Activated naive CD4-positive, alpha-beta T cell treated with anti-CD3 and anti-CD28 coated beads, Interleukin-2, amount 50 U/mL, for 24 hours (primary cell): ENCODE results near the gene ASPDH.

ENCODE experiments used
- H3K27ac Mint-ChIP-seq: one replicate; pipeline ENCODE4 v1.8.0; 2021; ENCODE audit warnings: mild to moderate bottlenecking, mixed read lengths
- H3K27me3 Mint-ChIP-seq: one replicate; pipeline ENCODE4 v1.8.0; 2021; ENCODE audit warnings: mixed read lengths
- H3K36me3 Mint-ChIP-seq: one replicate; pipeline ENCODE4 v1.8.0; 2021; ENCODE audit warnings: mixed read lengths
- H3K4me1 Mint-ChIP-seq: one replicate; pipeline ENCODE4 v1.8.0; 2021; ENCODE audit warnings: mixed read lengths
- H3K4me3 Mint-ChIP-seq: one replicate; pipeline ENCODE4 v1.8.0; 2021; ENCODE audit warnings: mild to moderate bottlenecking, mixed read lengths
- H3K9me3 Mint-ChIP-seq: one replicate; pipeline ENCODE4 v1.8.0; 2021; ENCODE audit warnings: mixed read lengths

ASPDH gene

GRCh38 chr19:50513746-50514345, at the start of gene ASPDH:
TSS of gene ASPDH (minus strand) at chr19:50513913. CDS start at chr19:50513823, 90 bp downstream.
- Mint-ChIP-seq H3K9me3 (no peaks in the 10 kb centered on the region), H3K27me3 (no peaks in the 10 kb centered on the region), H3K4me3 (peak within 1 kb of the TSS; percentile 8), H3K27ac (no peak within 1 kb of the TSS), H3K36me3 (peaks cover under 1% of the 10 kb centered on the region), H3K4me1 (peaks cover 13% of the 10 kb centered on the region)

- Mint-ChIP-seq H3K27ac (no peak overlapping the region), H3K4me3 (no peak overlapping the region), H3K4me1 (peaks cover 17% of the 10 kb centered on the region), H3K27me3 (peaks cover 36% of the 10 kb centered on the region), H3K9me3 (no peaks in the 10 kb centered on the region), H3K36me3 (no peaks in the 10 kb centered on the region)
These were observed 49.3 kb upstream of the ASPDH start for GRCh38 chr19:50562996-50563395.

DNA sequence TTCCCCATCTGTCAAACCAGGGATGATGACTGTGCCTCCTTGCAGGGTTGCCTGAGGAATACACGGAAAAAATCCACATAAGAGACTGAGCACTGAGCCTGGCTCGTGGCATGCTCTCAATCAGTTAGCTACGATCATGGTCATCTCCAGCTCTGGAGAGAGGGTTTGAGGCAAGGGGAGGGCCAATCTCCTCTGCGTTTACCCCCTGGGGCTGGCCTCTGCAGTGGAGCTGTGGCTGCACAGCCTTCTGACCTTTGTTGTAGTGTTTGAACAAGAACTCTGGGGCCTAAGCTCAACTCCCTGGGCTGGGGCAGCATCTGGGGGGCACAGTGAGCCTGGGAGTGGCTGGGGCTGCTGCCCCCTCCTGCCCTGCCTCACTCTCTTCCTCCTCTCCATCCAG, 48.6 kb upstream of the ASPDH start:
- no peak overlapping the region for H3K27ac Mint-ChIP-seq
- no peaks in the 10 kb centered on the region for H3K9me3 Mint-ChIP-seq
- H3K4me3 Mint-ChIP-seq: no peak overlapping the region
- H3K27me3 Mint-ChIP-seq: peaks cover 39% of the 10 kb centered on the region
- peaks cover 17% of the 10 kb centered on the region for H3K4me1 Mint-ChIP-seq
- H3K36me3 Mint-ChIP-seq: no peaks in the 10 kb centered on the region

DNA sequence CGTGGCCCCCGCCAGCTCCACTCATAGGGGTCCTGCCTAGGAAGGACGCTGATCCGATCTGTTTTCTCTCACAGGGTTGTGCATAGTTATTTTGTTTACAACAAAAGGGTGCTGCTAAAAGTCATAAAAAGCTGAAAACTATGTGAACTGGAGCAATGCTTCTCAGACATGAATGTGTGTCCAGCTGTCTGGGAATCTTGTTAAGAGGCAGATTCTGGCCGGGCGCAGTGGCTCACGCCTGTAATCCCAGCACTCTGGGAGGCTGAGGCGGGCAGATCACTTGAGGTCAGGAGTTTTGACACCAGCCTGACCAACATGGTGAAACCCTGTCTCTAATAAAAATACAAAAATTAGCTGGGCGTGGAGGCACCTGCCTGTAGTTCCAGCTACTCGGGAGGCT, 45.9 kb upstream of the ASPDH start:
- Mint-ChIP-seq H3K27me3 (peaks cover 37% of the 10 kb centered on the region), H3K4me1 (peaks cover 9% of the 10 kb centered on the region), H3K27ac (no peak overlapping the region), H3K9me3 (no peaks in the 10 kb centered on the region), H3K36me3 (no peaks in the 10 kb centered on the region), H3K4me3 (no peak overlapping the region)

GRCh38 chr19:50558449-50558848, 44.7 kb upstream of the ASPDH start:
- no peak overlapping the region for H3K27ac Mint-ChIP-seq
- H3K4me3 Mint-ChIP-seq: no peak overlapping the region
- H3K4me1 Mint-ChIP-seq: peaks cover 9% of the 10 kb centered on the region
- peaks cover 34% of the 10 kb centered on the region for H3K27me3 Mint-ChIP-seq
- no peaks in the 10 kb centered on the region for H3K9me3 Mint-ChIP-seq
- H3K36me3 Mint-ChIP-seq: no peaks in the 10 kb centered on the region

- Mint-ChIP-seq H3K36me3 (no peaks in the 10 kb centered on the region), H3K4me1 (peaks cover 9% of the 10 kb centered on the region), H3K9me3 (no peaks in the 10 kb centered on the region), H3K27me3 (peaks cover 36% of the 10 kb centered on the region), H3K4me3 (no peak overlapping the region), H3K27ac (no peak overlapping the region)
These were observed 44.3 kb upstream of the ASPDH start for GRCh38 chr19:50558039-50558438.

DNA sequence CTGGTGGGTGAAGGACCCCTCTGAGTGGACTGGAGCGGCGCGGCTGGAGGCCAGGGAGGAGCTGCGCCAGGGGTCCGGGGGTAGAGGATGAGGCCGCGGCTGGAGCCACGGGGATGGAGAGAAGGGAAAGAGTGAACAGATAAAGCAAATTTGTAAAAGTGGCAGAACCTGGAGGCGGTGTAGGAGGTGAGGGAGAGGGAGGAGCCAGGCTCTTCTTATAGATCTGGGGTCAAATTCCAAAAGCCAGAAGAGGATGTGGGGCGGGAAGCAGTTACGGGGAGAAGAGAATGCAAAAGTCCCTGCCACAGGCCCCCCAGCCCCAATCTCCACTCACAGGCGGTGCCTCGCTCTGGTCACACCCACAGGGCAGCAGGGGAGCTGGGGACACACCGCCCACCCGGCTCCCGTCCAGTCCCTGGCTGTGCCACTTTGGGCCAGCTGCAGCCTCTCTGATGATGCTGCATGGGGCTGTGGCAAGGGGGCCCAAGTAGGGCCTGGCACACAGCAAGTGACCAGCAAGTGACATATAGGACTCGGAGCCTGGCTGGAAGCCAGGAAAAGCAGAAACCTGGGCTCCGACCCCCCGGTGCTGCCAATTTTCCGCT, 43.4 kb upstream of the ASPDH start:
- Mint-ChIP-seq H3K27me3 (peaks cover 40% of the 10 kb centered on the region), H3K4me1 (peaks cover 15% of the 10 kb centered on the region), H3K4me3 (no peak overlapping the region), H3K36me3 (no peaks in the 10 kb centered on the region), H3K9me3 (no peaks in the 10 kb centered on the region), H3K27ac (no peak overlapping the region)

DNA sequence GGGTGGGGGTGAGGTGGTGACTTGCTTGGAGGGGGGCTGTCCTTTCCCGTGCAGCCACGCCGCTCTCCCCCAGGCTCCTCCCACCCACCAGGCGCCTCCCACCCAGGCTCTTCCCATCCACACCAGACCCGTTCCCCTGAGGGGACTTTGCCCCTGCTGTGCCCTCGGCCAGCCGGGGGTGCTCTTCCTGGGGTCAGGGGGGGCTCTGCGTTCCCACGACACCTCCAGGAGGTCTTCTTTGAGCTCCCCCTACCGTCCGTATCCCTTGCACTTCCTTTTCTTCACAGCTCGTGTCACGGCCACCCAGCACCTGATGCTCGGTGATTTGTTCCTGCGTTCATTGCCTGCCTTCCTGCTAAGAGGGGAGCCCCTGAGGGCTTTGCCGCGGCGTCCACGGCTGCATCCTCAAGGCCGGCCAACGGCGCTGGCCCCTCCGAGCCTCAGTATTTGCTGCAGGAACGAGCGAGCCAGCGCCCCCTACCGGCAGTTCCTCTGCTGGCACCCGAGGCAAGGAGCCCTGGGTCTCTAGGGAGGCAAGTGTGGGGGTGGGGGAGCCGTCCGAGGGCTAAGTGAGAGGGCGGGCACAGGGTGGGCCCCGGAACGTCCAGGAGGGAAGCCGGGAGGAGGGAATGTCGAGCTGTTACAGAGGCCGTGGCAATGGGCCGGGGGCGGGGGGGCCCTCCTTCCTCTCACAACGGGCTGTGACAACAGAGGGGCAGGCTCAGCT, 42.7 kb upstream of the ASPDH start:
- H3K4me1 Mint-ChIP-seq: peaks cover 18% of the 10 kb centered on the region
- no peaks in the 10 kb centered on the region for H3K36me3 Mint-ChIP-seq
- no peaks in the 10 kb centered on the region for H3K9me3 Mint-ChIP-seq
- H3K27me3 Mint-ChIP-seq: peaks cover 43% of the 10 kb centered on the region
- no peak overlapping the region for H3K27ac Mint-ChIP-seq
- H3K4me3 Mint-ChIP-seq: peak overlapping the region; percentile 93

DNA sequence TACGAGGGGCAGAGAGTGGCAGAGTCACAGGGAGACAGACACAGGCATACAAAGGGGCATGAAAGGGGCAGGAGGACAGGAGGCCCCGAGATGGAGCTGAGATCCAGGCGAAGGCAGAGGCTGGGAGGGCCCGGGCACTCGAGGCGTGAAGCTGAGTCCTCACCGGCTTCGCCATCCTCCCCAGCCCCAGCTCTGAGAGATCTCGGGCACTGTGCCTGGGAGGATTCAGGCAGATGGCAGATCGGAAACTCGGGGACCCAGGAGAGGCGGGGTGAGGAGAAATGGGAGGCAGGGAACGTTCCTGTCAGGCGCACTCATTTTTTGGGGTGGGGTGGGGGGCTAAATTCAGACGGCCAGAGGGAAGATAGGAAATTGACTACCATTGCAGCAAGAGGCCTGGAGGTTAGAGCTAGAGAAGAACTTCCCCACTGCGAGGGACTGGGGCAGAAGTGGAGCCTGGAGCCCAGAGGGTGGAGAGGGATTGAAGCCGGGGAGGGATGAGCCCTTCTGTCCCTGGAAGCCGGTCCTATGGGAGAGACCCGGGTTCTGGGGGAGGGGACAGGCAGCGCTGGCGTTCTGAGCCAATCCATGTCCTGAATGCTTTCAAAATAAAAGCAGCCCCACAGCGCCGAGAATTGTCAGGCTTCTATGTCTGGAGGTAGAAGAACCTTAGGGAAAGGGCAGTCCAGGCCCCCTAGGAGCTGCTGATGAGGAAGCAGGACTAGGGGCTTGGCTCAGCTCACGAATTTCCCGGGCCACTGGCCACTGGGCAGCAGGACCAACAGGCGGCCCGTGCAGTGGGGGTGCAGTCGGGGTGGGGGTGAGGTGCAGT, 42.0 kb upstream of the ASPDH start:
- H3K27ac Mint-ChIP-seq: no peak overlapping the region
- no peaks in the 10 kb centered on the region for H3K9me3 Mint-ChIP-seq
- peaks cover 20% of the 10 kb centered on the region for H3K4me1 Mint-ChIP-seq
- peak overlapping the region; percentile 93 for H3K4me3 Mint-ChIP-seq
- H3K27me3 Mint-ChIP-seq: peaks cover 43% of the 10 kb centered on the region
- no peaks in the 10 kb centered on the region for H3K36me3 Mint-ChIP-seq

GRCh38 chr19:50555033-50555432, 41.3 kb upstream of the ASPDH start:
- H3K4me3 Mint-ChIP-seq: peak overlapping the region; percentile 31
- no peaks in the 10 kb centered on the region for H3K9me3 Mint-ChIP-seq
- H3K27ac Mint-ChIP-seq: no peak overlapping the region
- peaks cover 48% of the 10 kb centered on the region for H3K27me3 Mint-ChIP-seq
- no peaks in the 10 kb centered on the region for H3K36me3 Mint-ChIP-seq
- H3K4me1 Mint-ChIP-seq: peaks cover 20% of the 10 kb centered on the region

DNA sequence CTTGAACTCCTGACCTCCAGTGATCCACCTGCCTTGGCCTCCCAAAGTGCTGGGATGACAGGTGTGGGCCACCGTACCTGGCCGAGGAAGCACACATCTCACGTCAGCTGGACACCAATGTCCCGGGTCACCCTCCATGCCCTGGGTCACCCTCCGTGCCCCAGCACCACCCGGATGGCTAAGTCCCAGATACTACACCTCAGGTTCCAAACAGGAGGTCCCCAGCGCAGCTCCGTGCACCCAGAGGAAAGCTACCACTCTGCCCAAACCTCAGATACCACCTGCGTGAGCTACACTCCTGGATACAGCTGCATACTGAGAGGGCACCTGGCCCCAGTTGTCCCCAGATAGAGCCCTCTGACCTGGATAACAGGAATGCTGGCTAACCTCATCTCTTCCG, 40.5 kb upstream of the ASPDH start:
- no peak overlapping the region for H3K4me3 Mint-ChIP-seq
- H3K27me3 Mint-ChIP-seq: peaks cover 48% of the 10 kb centered on the region
- no peak overlapping the region for H3K27ac Mint-ChIP-seq

DNA sequence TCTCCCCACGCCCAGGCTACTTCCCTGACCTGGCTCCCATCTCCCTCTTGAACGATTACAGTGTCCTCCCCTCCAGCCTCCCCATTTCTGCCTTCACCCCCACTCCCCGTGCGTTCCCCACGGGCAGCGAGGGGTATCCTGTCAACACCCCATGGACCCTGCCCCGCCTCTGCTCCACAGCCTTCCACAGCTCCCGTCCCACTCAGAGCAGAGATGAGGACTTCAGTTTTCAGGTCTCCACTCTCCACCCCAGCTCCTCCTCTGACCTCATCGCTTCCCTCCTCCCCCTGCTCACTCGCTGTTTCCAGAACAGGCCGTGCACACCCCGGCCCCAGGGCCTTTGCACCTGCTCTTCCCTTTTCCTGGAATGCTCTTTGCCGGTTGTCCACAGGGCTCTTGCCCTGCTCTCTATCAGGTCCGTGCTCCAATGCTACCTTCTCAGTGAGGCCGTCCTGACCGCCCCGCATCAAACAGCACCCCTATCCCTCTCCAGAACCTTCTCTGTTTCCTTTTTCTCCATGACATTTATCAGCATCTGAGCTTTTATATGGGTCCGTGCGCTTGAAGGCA, 39.5 kb upstream of the ASPDH start:
- Mint-ChIP-seq H3K27me3 (peaks cover 44% of the 10 kb centered on the region), H3K4me3 (no peak overlapping the region), H3K27ac (no peak overlapping the region), H3K9me3 (no peaks in the 10 kb centered on the region), H3K36me3 (no peaks in the 10 kb centered on the region), H3K4me1 (peaks cover 20% of the 10 kb centered on the region)

More for the DNA sequence above, 40.5 kb upstream of the ASPDH start:
- Mint-ChIP-seq H3K4me1 (peaks cover 20% of the 10 kb centered on the region), H3K36me3 (no peaks in the 10 kb centered on the region), H3K9me3 (no peaks in the 10 kb centered on the region)

DNA sequence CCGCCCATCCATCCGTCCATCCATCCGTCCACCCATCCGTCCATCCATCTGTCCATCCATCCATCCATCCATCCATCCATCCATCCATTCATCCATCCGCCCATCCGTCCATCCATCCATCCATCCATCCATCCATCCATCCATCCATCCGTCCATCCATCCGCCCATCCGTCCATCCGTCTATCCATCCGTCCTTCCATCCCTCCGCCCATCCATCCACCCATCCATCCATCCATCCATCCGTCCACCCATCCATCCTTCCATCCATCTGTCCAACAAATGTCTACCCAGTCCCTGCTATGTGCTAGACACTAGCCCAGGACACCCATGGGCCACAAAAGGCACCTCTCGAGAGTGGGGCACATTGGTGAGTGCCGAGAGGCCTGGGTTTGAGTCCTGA, 38.8 kb upstream of the ASPDH start:
- Mint-ChIP-seq H3K9me3 (no peaks in the 10 kb centered on the region), H3K4me1 (peaks cover 20% of the 10 kb centered on the region), H3K36me3 (no peaks in the 10 kb centered on the region), H3K27ac (peak overlapping the region; percentile 2), H3K27me3 (peaks cover 43% of the 10 kb centered on the region), H3K4me3 (no peak overlapping the region)

DNA sequence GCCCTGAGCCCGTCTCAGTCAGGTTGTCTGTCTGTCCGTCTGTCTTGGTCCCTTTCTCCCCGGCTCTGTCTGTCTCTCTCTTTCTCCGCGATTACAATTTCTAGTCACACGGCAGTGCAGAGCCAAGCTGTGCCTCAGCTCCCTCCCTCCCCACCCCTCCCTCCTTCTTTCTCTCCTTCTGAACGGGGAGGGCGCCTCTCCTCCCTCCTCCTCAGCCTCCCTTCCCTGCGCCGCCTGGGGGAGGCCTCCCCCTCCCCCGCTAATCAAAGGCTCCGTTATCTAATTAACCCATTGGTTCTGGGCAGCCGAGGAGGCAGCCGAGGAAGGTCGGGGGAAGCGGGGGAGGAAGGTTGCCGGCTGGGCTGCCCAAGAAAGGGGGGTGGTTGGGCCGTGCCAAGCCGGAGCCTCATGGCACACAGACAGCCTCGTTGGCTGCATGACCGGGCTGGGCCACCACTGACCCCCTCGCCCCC, 38.0 kb upstream of the ASPDH start:
- H3K9me3 Mint-ChIP-seq: no peaks in the 10 kb centered on the region
- no peak overlapping the region for H3K4me3 Mint-ChIP-seq
- H3K27me3 Mint-ChIP-seq: peaks cover 42% of the 10 kb centered on the region
- no peaks in the 10 kb centered on the region for H3K36me3 Mint-ChIP-seq
- no peak overlapping the region for H3K27ac Mint-ChIP-seq
- H3K4me1 Mint-ChIP-seq: peaks cover 20% of the 10 kb centered on the region

DNA sequence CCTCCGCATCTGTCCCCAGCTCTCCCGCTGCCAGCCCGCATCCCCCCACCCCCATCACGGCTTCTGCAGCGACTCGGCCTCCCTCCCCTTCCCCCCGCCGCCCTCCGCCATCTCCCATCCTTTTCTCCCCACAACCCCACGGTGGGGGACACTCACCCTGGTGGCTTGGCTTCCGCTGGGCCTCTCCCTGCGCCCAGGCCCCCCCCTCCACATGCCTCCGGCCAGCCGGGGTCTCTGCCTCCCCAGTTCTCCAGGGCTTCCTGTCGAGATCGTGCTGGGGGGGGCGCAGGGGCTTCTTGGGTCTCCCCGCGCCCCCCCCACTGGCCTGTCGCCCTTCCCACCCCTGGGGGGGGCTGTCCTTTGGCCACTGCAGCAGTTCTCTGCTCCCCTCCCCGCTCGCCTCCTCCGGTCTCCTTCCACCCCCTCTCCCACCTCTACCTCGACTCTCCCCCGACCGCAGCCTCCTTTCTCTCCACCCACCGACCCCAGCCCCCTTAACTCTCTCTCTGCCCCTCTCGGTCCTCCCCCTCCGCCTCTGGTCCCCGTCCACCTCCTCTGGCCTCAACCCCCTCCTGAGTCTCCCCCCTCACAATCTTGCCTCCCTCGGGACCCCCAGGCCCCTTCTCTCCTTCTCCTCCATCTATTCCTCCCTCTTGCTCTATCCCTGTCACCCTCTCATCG, 37.5 kb upstream of the ASPDH start:
- Mint-ChIP-seq H3K27ac (no peak overlapping the region), H3K36me3 (no peaks in the 10 kb centered on the region), H3K4me1 (peaks cover 15% of the 10 kb centered on the region), H3K4me3 (no peak overlapping the region), H3K9me3 (no peaks in the 10 kb centered on the region), H3K27me3 (peaks cover 38% of the 10 kb centered on the region)
